HepG2 (cell line): ENCODE data around the gene GPR15. TPM values are rescaled to one million over a fixed set of nuclear protein-coding genes. Genes with fewer than 3 reads are reported as not detected.

Experiments used
- AHDC1 ChIP-seq: sonication (generic); formaldehyde crosslinking; IDR thresholded peaks from 2 replicates; pipeline ENCODE4 v1.5.1; 2020; ENCODE audit warnings: mild to moderate bottlenecking, missing genetic modification reagents, borderline replicate concordance
- ARNTL ChIP-seq: sonication (generic); formaldehyde crosslinking; IDR thresholded peaks from 2 replicates; pipeline ENCODE4 v1.4.0; 2020; ENCODE audit warnings: mild to moderate bottlenecking, missing genetic modification reagents
- HNF4A ChIP-seq: sonication (generic); formaldehyde crosslinking; IDR thresholded peaks from 2 replicates; pipeline ENCODE4 v1.4.0; 2020; ENCODE audit warnings: missing genetic modification reagents
- KDM2A ChIP-seq: sonication (generic); formaldehyde crosslinking; IDR thresholded peaks from 2 replicates; pipeline ENCODE4 v1.4.0; 2020; ENCODE audit warnings: low read depth, missing genetic modification reagents, borderline replicate concordance
- KLF16 ChIP-seq, 2 experiments: sonication (generic) in 1 of 2; formaldehyde crosslinking in 1 of 2; IDR thresholded peaks; 2 replicates each; pipeline versions ENCODE4 v1.6.1 to v1.8.0; 2016 to 2023; ENCODE audit warnings: missing genetic modification reagents in 2 of 2, missing compliant biosample characterization in 1 of 2
- NAIF1 ChIP-seq: sonication (generic); formaldehyde crosslinking; IDR thresholded peaks from 2 replicates; pipeline ENCODE4 v1.5.0; 2020; ENCODE audit warnings: mild to moderate bottlenecking, missing genetic modification reagents, borderline replicate concordance
- NCOA5 ChIP-seq: sonication (generic); formaldehyde crosslinking; IDR thresholded peaks from 2 replicates; pipeline ENCODE4 v1.4.0; 2020; ENCODE audit warnings: missing genetic modification reagents
- NR1H2 ChIP-seq: sonication (generic); formaldehyde crosslinking; IDR thresholded peaks from 2 replicates; pipeline ENCODE4 v1.8.1; 2022; ENCODE audit warnings: low read depth, missing genetic modification reagents, borderline replicate concordance
- PHF21A ChIP-seq: sonication (generic); formaldehyde crosslinking; IDR thresholded peaks from 2 replicates; pipeline ENCODE4 v1.5.0; 2020; ENCODE audit warnings: mild to moderate bottlenecking, missing genetic modification reagents
- SAFB2 ChIP-seq: sonication (generic); formaldehyde crosslinking; IDR thresholded peaks from 2 replicates; pipeline ENCODE4 v1.5.1; 2020; ENCODE audit warnings: missing genetic modification reagents, low read depth, mild to moderate bottlenecking, borderline replicate concordance
- SMARCE1 ChIP-seq: fragments of 450-650 bp; IDR thresholded peaks from 2 replicates; pipeline ENCODE4 v1.6.1; 2017; ENCODE audit warnings: borderline replicate concordance
- TFAP4 ChIP-seq: sonication (generic); IDR thresholded peaks from 2 replicates; pipeline ENCODE4 v1.6.1; 2016; ENCODE audit warnings: low read depth, borderline replicate concordance
- TSC22D2 ChIP-seq: sonication (generic); formaldehyde crosslinking; IDR thresholded peaks from 2 replicates; pipeline ENCODE4 v1.5.1; 2020; ENCODE audit warnings: missing genetic modification reagents, mild to moderate bottlenecking, borderline replicate concordance
- ZNF335 ChIP-seq: sonication (generic); formaldehyde crosslinking; IDR thresholded peaks from 2 replicates; pipeline ENCODE4 v1.4.0; 2020; ENCODE audit warnings: missing genetic modification reagents
- ZNF564 ChIP-seq: sonication (generic); formaldehyde crosslinking; IDR thresholded peaks from 2 replicates; pipeline ENCODE4 v1.8.1; 2023; ENCODE audit warnings: mild to moderate bottlenecking, missing genetic modification reagents
- ZNF773 ChIP-seq: sonication (generic); formaldehyde crosslinking; IDR thresholded peaks from 2 replicates; pipeline ENCODE4 v1.4.0; 2020; ENCODE audit warnings: missing genetic modification reagents, borderline replicate concordance
- ZNF784 ChIP-seq: sonication (generic); formaldehyde crosslinking; IDR thresholded peaks from 2 replicates; pipeline ENCODE4 v1.5.1; 2020; ENCODE audit warnings: missing genetic modification reagents, mild to moderate bottlenecking, borderline replicate concordance
- polyA plus RNA-seq, 8 experiments: library from polyadenylated mRNA; depleted of rRNA in 3 of 8; stranded (reverse) in 7 of 8; unstranded in 1 of 8; fragments of >200 nt; fragmentation: Illumina TruSeq in 4 of 8; extraction: Trizol in 4 of 8; gene quantifications; 2 replicates each; pipeline versions ENCODE4 v1.2.1 to v1.2.3, GENCODE V29; 2011 to 2016; ENCODE audit warnings: low read depth in 4 of 8, missing spikeins in 1 of 8, mixed read lengths in 1 of 8; ENCODE audit not compliant: insufficient read depth in 1 of 8
- total RNA-seq, 5 experiments: library from RNA; depleted of rRNA; stranded (reverse); fragments of >200 nt; fragmentation: Illumina TruSeq; extraction: Trizol; gene quantifications; 2 replicates each; pipeline ENCODE4 v1.2.3, GENCODE V29; 2016; ENCODE audit warnings: low read depth in 1 of 5

GPR15 gene
- total and polyA plus RNA-seq, 2 of the 13 experiments (the other 11 are each of a cell fraction or from before 2014, with no cell fraction given): not detected

- TF ChIP-seq TFAP4 (0 out of 2 replicates have a peak, but pooled peaks have one; percentile 9), KDM2A (CRISPR knock-in tag) (peak; percentile 58; the same call in 1 of the 2 replicates), ZNF335 (CRISPR knock-in tag) (peak; percentile 78), NCOA5 (CRISPR knock-in tag) (no peak), KLF16 (CRISPR knock-in tag; IDR thresholded peaks at IDR 0.05) (peak in 1 of 2 experiments; percentile 60; a peak in 2 of 4 replicates), TSC22D2 (CRISPR knock-in tag) (no peak), AHDC1 (CRISPR knock-in tag) (peak; percentile 49; the same call in 1 of the 2 replicates), ZNF784 (CRISPR knock-in tag) (0 out of 2 replicates have a peak, but pooled peaks have one; percentile 22), NAIF1 (CRISPR knock-in tag) (no peak), ZNF564 (CRISPR knock-in tag) (peak; percentile 52; the same call in 1 of the 2 replicates), PHF21A (CRISPR knock-in tag) (peak; percentile 42; the same call in 1 of the 2 replicates), ARNTL (CRISPR knock-in tag) (peak; percentile 44; the same call in 1 of the 2 replicates), SMARCE1 (no peak), SAFB2 (CRISPR knock-in tag) (no peak), ZNF773 (CRISPR knock-in tag) (no peak), NR1H2 (CRISPR knock-in tag) (no peak), HNF4A (no peak; the same call in 1 of the 2 replicates)
These were observed 9.1 kb upstream of the GPR15 start, which contains the start of gene CLDND1 (continued) for GRCh38 chr3:98522544-98523281.
